ENCODE results near the gene ARHGAP42.

ARHGAP42 gene

DNA sequence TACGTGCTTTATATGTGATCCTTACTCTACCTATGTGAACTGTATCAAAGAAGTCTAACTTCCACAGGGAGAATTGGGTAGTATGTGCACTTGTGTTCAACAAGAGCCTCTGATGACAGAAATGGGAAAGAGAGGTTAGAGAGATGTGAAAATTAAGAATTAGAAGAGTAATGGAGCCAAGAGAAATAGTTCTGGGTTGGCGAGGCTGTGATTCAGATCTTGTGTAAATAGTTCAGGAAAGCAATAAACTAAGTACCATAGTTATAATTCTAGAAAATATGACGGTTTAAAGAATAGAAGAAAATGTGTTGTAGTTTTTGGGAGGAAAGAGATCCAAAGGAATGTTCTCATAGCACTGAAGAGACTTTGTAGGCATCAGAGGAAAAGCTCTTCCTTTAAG lies 112.4 kb downstream of the ARHGAP42 start:
- DNase-seq (ENCODE audit: low read depth, low spot score), result no peak

DNA sequence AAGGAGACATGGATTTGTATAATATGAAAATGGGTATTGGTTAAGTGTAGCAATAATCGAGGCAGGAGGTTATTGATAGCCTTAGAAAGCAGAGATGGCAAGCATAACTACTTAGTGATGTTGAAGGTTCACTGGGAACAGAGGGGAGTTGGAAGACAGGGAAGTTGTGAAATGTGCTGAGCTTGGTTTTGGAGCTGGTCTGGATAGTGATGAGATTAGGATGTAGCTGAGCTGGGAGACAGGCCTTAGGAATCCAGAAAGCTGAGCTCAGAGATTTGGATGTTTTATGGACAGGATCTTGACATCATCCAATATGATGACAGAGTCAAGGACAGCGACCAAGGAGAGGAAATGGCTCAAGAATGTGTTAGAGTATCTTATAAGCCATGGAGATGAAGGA lies 113.1 kb downstream of the ARHGAP42 start:
- no peak for DNase-seq (ENCODE audit: low read depth, low spot score)

DNA sequence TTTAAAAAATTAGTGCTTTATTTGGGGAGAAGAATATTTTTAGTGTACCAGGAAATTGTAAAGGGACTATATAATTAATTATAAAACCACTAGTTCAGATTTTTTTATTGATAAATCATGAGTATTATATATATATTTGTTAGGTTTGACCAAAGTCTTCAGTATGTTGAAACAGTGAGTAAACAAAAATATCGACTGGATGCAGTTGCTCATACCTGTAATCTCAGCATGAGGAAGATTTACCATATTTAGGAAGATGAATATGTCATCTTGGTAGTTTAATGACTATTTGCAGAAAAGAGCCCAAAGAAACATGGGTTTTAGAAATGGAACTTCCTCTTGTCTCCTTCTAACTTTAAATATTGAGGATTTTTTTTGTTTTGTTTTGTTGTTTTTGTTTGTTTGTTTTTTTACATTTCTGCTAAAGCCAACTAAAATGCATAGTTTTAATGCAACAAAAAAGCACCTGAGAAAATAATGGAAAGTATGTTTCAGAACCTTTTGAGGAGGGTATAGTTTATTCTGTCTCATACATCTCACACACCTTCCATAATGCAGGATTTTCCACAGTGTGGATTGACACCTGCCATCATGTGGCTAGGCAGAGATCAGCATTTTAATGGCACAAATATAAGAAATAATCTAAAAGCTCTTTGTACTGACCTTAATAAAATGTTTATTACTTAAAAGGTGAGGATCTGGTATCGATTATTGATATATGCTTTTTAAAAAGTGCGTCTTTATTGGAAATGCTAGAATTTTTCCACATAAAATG lies 114.3 kb downstream of the ARHGAP42 start:
- no peak for DNase-seq (ENCODE audit: low read depth, low spot score)

DNA sequence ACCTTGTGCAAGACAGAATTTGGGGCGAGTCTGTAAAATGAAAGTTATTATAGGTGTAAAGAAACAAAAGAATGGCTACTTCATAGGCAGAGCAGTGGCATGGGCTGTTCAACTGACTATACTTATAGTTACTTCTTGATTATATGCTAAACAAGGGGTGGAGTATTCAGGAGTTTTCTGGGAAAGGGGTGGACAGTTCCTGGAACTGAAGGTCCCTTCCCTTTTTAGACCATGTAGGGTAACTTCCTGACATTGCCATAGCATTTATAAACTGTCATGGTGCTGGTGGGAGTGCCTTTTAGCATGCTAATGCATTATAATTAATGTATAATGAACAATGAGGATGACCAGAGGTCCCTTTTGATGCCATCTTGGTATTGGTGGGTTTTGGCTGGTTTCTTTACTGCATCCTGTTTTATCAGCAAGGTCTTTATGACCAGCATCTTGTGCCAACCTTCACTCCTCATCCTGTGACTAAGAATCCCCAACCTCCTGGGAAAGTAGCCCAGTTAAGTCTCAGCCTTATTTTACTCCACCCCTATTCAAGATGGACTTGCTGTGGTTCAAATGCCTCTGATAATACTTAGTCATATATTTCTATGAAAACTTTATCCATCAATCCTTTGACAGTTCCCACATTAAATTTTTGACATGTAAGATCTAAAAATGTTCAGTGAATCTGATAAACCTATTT lies 118.6 kb downstream of the ARHGAP42 start:
- no peak for DNase-seq (ENCODE audit: low read depth, low spot score)

DNA sequence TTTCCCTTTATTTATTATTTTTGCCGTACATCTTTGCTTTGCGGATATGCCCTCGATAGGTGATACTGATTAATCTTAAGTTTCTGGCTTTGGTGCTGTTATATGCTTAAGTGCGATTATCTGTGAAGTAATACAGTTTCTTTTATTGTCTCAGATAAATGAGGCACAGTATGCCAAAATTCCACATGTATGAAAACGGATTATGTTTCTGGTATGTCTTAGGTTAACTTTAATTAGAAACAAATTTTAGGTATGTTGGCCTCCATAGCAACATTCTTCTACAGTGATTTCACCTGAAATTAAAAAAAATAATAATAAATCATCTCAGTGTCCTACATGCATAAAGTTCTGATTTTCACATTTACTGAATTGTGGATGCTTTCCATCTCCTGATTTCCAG lies 119.2 kb downstream of the ARHGAP42 start:
- DNase-seq (ENCODE audit: low read depth, low spot score), result no peak

DNA sequence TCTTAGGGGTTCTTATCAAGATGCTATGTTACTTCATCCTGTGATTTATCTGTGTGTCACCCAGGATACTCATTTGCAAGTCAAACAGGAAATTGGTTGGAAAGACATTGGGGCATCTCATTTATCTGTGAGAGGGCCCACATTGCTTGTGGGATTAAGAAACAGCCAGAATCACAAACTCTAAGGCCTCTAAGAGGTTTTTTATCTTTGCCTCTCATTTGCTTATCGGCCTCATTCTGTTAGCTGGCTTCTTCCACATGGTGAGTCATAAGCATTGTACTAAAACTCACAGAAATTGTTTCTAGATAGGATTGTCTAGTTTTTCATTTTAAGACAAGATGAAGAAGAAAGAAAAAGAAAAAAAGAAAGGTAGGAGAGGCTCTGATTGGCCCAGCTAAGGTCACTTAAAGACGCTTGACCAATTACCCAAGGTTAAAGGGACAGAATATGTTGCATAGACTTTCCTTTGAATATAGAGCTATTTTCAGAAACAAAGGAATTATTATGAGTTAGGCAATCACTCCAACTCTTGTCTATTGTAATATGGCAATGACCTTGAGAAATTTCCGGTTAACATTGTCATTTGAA lies 121.9 kb downstream of the ARHGAP42 start:
- DNase-seq (ENCODE audit: low read depth, low spot score), result no peak

DNA sequence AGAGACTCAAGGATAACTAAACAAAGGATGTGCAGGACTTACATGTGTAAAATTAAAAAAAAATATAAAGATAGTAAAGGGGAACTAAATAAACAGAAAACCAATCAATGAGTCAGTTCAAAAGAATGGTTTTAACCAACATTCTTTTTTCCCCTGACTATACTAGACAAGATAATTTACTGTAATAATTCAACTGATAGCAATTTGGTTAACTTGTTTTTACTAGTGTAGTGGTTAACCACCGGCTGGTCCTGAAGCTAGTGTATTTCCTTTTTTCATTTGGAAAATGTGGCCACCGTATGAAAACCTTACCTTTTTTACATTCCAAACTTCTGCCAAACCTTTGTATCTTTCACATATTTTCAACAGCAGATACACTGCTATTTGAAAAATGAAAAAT lies 123.1 kb downstream of the ARHGAP42 start:
- no peak for DNase-seq (ENCODE audit: low read depth, low spot score)

DNA sequence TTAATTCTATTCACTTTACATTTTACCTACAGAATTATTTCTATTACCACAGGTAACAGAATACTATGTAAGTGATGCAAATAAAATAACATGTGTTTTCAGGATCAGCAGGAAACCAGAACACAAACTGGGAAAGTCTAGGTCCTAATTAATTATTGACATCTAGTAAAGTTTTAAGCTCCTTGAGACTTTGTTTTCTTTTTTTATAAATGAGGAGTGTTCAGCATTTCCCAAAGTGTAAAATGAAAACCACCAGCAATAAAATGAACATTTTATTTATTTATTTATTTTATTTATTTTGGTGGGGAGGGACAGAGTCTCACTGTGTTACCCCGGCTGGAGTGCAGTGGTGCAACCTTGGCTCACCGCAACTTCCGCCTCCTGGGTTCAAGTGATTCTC lies 123.6 kb downstream of the ARHGAP42 start:
- no peak for DNase-seq (ENCODE audit: low read depth, low spot score)

DNA sequence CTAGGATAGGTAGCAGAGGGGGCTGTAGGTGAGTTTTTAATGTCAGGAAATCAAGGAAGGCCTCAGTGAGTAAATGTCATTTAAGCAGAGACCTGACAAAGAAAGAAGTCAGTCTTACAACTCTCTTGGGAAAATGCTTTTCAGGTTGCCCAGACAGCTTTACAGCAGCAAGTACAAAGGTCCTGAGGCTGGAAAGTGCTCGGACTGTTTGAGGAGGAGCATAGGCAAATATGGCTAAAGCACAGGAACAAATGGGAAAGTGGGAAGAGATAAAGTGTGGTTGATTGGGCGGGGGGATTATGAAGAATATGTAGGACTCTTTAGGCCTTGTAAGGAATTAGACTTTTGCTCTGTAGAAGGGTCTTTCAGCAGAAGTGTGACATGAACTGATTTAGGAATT lies 125.4 kb downstream of the ARHGAP42 start:
- DNase-seq (ENCODE audit: low read depth, low spot score), result no peak

DNA sequence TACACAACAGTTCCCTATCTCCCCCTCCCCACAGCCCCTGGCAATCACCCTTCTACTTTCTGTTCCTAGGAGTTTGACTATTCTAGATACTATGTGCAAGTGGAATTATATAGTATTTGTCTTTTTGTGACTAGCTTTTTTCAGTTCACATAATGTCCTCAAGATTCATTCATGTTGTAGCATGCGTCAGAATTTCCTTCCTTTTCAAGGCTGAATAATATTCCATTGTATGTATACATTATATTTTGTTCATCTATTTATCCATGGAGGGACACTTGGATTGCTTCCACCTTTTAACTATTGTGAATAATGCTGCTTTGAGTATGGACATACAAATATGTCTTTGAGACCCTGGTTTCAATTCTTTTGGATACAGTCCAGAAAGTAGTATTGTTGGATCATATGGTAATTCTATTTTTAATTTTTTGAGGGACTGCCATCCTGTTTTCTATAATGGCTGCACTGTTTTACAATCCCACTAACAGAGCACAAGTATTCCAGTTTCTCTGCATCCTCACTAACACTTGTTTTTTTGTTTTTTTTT lies 128.8 kb downstream of the ARHGAP42 start:
- DNase-seq (ENCODE audit: low read depth, low spot score), result no peak

DNA sequence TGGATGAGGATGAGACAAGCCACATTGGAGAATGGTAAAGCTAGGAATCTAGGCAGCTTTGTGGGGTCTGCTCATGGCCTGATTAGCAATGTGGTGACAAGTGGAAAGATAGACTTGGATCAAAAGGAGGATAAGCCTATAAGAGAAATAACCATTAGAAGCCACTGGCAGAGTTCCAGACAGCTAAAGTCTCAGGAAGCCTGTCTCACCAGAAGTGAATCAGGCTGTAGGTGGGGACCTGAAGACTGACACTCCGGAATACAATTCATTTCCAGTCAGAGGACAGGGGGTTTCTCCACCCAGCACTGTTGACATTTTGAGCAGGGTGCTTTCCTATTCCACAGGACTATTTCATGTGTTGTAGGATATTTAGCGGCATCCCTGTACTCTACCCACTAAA lies 129.7 kb downstream of the ARHGAP42 start:
- DNase-seq (ENCODE audit: low read depth, low spot score), result no peak

DNA sequence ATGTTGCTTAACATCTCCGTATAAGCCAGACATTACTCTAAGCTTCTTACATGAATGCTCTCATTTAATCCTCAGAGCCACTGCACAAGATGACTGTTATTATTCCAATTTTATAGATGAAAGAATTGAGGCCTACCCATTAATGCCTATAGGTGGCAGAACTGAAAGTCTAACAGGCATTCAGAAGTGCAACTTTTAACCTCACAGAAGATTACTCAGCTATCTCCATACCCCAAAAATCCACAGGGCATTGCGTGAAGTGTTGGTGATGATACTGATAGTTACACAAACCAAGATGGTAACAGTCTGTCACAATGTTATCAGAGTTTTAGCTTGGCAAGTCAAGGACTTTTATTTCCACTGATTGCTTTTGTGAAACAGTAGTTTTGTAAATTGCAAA lies 130.5 kb downstream of the ARHGAP42 start:
- DNase-seq (ENCODE audit: low read depth, low spot score), result no peak

DNA sequence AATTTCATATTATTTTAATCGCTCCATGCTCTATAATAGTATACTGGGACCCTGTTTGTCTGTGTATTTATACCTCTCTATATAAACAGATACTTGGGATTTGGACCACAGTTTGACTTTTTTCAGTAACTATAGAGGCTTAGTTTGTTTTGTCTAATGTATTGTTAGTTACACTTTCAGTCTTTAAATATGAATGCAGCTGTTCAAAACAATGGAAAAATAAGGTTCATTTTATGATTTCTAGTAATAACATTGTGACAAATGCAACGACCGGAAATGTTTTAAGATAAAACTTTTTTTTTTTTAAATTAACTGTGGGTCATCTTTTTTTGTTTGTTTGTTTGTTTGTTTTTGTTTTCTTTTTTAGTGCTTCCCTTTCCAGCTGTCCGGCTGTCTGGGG lies 133.5 kb downstream of the ARHGAP42 start:
- no peak for DNase-seq (ENCODE audit: low read depth, low spot score)

DNA sequence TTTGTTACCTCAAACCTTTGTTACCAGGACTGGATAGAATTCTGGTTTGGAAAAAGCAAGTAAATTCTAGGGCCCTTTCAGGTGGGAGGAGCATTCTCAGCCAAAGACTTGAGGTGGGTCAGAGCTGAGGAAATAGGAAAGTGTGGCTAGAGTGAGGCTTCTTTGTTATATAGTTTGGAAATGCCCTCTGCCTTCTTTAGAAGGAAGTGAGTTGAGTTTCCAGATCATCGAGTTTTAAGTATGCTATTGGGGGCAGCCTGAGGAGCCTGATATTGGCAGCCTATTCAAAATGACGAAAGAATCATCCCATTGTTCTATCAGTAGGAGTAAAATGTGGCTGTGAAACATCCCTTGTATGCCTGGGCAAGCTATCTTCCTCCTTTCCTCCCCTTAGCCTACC lies 134.1 kb downstream of the ARHGAP42 start:
- no peak for DNase-seq (ENCODE audit: low read depth, low spot score)

DNA sequence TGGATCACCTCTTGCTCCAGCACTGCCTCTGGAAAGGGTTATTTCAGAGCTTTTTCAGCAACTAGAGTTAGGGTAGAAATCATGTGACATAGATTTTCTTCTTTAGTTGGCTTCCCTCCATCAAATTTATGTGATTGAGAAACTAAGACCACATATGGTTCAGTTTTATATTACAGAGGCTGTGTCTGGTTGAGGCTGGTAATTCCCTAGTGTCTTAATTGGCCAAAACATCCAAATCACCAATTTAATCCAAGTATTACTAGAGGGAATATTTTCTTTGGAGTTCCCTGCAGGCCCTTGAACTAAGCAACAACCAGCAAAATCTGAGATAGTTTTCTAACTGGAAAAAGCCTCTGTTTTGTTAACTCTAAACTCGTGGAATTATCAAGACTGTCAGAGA lies 136.3 kb downstream of the ARHGAP42 start:
- DNase-seq (ENCODE audit: low read depth, low spot score), result peak; percentile 35

DNA sequence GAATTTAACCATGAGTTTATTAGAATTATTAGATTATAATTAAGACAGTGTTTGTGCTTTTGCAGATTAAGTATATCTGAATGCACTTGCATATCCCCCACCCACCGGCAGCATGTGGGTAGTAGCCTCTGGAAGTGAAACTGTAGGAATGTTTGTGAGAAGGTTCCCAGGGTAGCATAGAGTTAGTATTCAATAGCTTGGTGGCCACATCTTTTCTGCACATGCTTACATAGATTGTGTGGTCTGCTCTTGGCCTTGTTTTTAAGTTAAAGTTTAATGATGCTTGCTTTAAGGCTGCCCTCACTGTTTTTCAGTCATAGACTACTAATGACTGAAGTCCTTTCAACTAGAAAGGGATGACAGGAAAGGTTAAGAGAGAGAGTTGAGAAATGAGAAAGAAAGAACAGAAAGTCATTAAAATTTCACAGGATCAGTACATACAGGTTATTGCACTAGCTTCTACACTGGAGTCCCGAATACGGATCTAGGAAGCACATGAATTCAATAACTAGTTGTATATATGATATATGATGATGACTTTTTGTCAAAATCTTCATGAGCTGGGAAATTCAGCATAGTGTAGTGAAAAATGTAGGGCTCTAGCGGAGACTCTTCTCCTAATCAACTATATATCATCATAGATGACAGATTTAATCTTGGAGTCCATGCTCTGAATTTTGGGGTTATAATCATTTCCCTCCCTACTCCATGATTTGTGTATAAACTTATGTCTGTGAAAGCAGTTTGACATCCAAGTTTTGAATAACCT lies 137.1 kb downstream of the ARHGAP42 start:
- no peak for DNase-seq (ENCODE audit: low read depth, low spot score)

DNA sequence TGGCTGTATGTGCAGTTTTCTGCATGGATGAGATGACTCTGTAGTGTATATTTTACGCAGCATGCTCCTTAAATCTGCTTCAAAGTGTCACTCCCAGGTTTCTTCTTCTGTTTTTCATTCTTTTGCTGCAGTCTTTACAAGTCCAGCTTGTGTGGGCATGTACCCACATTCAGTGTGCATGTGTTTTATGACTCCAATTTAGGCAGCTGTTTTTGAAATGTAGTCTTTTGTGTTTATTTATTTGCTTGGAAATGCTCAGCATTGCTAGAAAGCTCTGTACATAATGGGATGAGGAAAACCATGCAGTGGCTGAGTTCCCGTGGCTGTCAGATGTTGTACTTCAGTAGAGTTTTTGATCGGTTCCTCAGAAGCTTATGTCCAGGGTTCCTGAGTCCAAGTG lies 138.5 kb downstream of the ARHGAP42 start:
- no peak for DNase-seq (ENCODE audit: low read depth, low spot score)

DNA sequence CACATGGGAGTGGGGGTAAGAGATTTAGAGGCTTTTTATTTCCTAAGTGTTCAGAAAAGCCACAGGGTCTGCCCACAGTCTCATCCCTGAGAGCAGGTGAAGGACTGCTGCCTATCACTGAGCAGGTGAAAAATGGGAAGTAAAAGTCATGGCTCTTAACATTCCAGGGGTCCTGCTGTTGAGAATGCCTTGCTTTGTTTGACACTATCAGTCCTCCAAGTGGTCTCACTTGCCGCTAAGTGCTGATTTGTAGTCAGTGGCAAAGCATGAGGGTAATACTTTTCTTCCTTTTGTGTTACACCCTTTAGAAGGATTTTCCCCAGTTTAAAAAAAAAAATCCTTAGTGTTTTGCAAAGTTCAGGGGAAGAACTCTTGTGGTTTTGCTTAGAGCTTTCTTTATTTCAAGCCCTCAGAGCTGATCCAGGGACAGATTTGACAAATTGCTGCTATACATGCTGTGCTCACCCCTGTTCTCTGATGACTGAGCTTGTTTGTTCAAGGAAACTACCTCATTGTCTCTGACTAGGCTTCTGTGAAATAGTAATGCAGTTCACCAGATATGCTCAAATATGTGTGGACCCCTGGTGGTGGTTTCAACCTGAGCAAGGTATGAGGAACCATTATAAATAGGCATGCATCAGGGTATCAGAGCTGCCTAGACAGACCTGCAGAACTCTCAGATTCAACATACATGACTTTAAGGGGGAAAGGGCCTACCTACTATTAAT lies 141.0 kb downstream of the ARHGAP42 start:
- peak; percentile 21 for DNase-seq (ENCODE audit: low read depth, low spot score)

DNA sequence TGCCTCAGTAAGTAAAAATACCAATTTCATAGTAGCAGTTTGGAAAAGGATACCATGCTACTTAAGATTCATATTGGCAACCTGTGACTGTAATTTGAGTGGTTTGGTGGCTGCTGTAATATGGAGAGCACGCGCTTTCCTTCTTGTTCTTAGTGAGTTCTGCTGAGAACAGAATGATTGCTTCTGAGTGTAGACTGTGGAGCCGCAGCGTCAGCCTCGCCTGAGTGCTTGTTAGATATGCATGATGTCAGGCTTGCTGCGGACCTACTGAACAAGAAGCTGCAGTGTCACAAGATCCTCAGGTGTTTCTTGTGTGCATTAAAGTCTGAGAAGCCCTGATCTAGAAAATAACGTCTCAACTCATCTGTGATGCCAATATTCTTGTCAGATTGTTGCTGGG lies 143.2 kb downstream of the ARHGAP42 start:
- DNase-seq (ENCODE audit: low read depth, low spot score), result no peak

DNA sequence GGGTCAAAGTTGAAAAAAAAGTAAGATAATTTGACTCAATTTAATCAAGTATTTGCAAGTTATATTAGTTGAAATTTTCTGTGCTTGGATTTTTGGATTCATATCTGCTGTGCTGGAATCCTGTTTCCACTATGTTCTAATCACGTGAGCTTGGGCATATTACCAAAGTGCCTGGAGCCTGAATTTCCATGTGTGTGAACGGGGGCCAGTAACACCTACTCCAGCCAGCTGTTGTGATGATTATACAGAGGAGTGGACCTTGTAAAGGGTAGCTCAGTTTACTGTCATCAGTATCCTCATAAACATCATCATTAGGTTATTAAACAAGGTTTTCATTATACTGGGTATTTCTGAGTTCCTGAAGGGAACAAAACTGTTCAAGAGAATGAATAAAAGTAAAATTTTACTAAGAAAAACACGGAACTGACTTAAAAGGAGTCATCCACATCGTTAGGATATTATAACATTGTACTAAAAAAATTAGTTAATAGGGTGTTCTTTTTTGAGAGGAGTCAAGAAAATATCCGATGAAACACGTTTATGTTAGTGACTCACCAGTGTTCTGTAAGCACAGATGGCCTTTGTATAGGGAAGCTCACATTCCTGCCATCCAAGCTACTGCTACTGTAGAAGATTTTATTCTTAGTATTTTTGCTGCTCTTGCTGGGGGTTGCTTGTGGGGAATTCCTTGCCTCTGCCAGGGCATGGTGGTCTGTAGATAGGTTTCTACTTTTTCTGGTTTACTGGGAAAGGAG lies 144.1 kb downstream of the ARHGAP42 start:
- no peak for DNase-seq (ENCODE audit: low read depth, low spot score)
